Activated naive CD4-positive, alpha-beta T cell treated with Interleukin-2 at 50 U/mL for 16 hours (primary cell): ENCODE data around the gene OAS3.

ENCODE experiments used
- DNase-seq: peaks from one replicate; pipeline ENCODE4 v3.0.0-alpha.2; 2020

The OAS3 gene

GRCh38 chr12:112987561-112987960, 49.3 kb downstream of the OAS3 start:
- no peak for DNase-seq

- peak; percentile 23 for DNase-seq
These were observed 50.0 kb downstream of the OAS3 start for GRCh38 chr12:112988224-112988623.

GRCh38 chr12:112988823-112989385, 50.6 kb downstream of the OAS3 start:
- DNase-seq: peak; percentile 3

GRCh38 chr12:112989806-112990205, 51.5 kb downstream of the OAS3 start:
- DNase-seq: no peak

GRCh38 chr12:112992541-112993398, 54.5 kb downstream of the OAS3 start:
- peak; percentile 68 for DNase-seq

GRCh38 chr12:112995008-112995407, 56.7 kb downstream of the OAS3 start:
- no peak for DNase-seq

- DNase-seq: no peak
These were observed 58.2 kb downstream of the OAS3 start for GRCh38 chr12:112996501-112996900.

GRCh38 chr12:112997506-112997905, 59.2 kb downstream of the OAS3 start:
- DNase-seq: no peak

GRCh38 chr12:112998987-112999767, 60.9 kb downstream of the OAS3 start:
- no peak for DNase-seq

GRCh38 chr12:113000433-113000832, 62.2 kb downstream of the OAS3 start:
- no peak for DNase-seq

GRCh38 chr12:113002155-113002554, 63.9 kb downstream of the OAS3 start:
- DNase-seq: no peak

GRCh38 chr12:113002676-113003075, 64.4 kb downstream of the OAS3 start:
- no peak for DNase-seq

GRCh38 chr12:113003636-113004035, 65.4 kb downstream of the OAS3 start:
- DNase-seq: no peak

- no peak for DNase-seq
These were observed 67.5 kb downstream of the OAS3 start for GRCh38 chr12:113005762-113006161.

- DNase-seq: no peak
These were observed 67.9 kb downstream of the OAS3 start for GRCh38 chr12:113006206-113006605.

GRCh38 chr12:113006641-113007040, 68.4 kb downstream of the OAS3 start:
- no peak for DNase-seq

- DNase-seq: no peak
These were observed 68.9 kb downstream of the OAS3 start for GRCh38 chr12:113007166-113007565.

GRCh38 chr12:113010701-113011100, 72.4 kb downstream of the OAS3 start:
- no peak for DNase-seq

GRCh38 chr12:113014565-113014964, 76.3 kb downstream of the OAS3 start:
- no peak for DNase-seq

GRCh38 chr12:113016796-113017195, 78.5 kb downstream of the OAS3 start:
- no peak for DNase-seq

GRCh38 chr12:113019025-113019424, 80.8 kb downstream of the OAS3 start:
- no peak for DNase-seq

GRCh38 chr12:113021500-113021899, 83.2 kb downstream of the OAS3 start:
- no peak for DNase-seq
